IPS DF 6.9 (cell line): Measurements from ENCODE around the gene PRKAR1B.

Source experiments
- DNase-seq: peaks from one replicate; pipeline ENCODE4 v3.0.0-alpha.2; 2013; ENCODE audit warnings: low read depth, low spot score
- H3K27ac ChIP-seq: one replicate; pipeline ENCODE4 v1.5.1; 2013; ENCODE audit warnings: low read length, control low read depth
- H3K27me3 ChIP-seq: 2 replicates; pipeline ENCODE4 v1.6.1; 2013; ENCODE audit warnings: mild to moderate bottlenecking, low read length; ENCODE audit not compliant: control insufficient read depth, insufficient read depth
- H3K36me3 ChIP-seq: 2 replicates; pipeline ENCODE4 v1.6.1; 2013; ENCODE audit warnings: low read length; ENCODE audit not compliant: control insufficient read depth, insufficient read depth
- H3K4me1 ChIP-seq: 2 replicates; pipeline ENCODE4 v1.6.1; 2013; ENCODE audit warnings: low read length; ENCODE audit not compliant: control insufficient read depth, insufficient read depth
- H3K4me3 ChIP-seq: 2 replicates; pipeline ENCODE4 v1.5.1; 2013; ENCODE audit warnings: mild to moderate bottlenecking, low read length
- H3K9me3 ChIP-seq: 2 replicates; pipeline ENCODE4 v1.6.1; 2013; ENCODE audit warnings: low read length, inconsistent platforms; ENCODE audit not compliant: control insufficient read depth, insufficient read depth
- WGBS: extraction: QIAGEN DNeasy Blood & Tissue Kit; methylation state at CpG from one replicate; pipeline ENCODE4 v1.1.7; 2013; ENCODE audit warnings: mixed read lengths, missing lambda C conversion rate; ENCODE audit not compliant: insufficient read length, insufficient coverage; 5-methylcytosine and 5-hydroxymethylcytosine counted together

Gene PRKAR1B

DNA sequence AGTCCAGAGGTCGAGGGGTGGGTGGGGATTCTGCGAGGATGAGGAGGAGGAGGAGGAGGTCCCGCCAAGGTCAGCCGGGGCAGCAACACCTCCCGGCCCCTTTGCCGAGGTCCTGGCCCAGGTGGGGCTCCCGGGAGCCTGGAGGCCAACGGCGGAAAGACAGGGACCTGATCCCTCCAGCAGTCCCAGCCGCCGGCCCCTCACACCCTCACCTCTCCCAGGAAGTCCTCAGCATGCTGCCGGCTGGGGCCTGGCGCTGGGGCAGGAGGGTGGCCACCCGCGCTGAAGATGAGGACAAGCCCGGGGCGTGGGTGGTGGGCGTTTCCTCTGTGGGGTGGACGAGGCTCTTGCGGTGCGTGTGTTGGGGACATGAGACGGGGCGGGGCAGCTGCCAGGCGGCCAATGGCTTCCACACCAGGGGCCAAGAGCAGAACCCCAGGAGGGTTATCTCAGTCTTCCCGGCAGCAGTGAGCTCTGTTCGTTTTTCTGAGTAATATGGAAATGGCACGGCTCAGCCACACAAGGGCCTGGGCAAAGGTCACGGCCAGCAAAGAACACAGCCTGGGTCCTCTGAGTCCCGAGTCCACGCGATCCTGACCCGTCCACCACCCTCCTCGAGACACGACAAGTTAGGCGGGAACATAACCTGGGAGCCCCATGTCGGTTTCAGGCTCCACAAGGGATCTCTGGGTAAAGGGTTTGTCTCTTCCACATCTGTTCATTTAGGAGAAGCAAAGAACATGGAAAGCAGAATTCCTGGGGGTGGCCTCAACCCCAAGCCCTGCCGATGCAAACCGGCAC lies 124.5 kb downstream of the PRKAR1B start:
- Histone ChIP-seq H3K27me3 (no peaks in the 10 kb centered on the region), H3K9me3 (no peaks in the 10 kb centered on the region), H3K4me3 (no peak overlapping the region), H3K4me1 (no peaks in the 10 kb centered on the region; the same call in 1 of the 2 replicates), H3K27ac (no peak overlapping the region), H3K36me3 (no peaks in the 10 kb centered on the region; the same call in 1 of the 2 replicates)
- no CpG with 5 or more reads among the region's 38 CpGs for WGBS
- DNase-seq = no peak

DNA sequence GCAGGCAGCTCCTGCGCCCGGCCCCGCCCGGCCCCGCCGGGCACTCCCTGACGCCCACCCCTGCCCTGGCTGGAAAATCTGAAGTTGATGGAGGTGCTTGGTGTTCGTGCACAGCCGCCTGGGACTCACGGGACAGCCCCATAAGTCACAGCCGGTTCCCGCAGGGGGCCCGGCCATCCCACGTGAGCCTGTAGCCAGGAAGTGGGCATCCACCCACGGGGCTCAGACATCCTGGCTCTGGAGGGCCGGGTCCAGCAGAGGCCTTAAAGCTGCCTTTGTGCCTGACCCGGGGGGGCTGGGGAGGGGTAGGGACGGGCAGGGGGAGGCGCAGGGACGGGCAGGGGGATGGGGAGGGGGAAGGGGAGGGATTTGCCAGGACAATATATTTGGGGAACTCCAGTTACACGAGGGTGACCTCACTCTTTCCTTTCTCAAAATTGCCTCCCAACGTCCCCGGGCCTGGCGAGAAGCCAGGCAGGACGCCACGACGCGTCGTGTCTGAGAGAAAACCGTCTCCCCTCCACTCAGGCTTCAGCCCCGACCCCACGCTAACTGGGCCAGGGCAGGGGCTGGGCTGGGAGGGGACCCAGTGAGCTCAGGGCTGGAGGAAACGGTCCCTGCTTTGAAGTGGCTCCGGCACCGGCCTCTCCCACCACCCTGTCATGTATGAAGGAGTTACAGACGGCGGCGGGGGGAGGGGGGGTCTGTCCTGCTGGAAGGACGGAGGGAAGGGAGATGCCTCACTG lies 125.3 kb downstream of the PRKAR1B start:
- Histone ChIP-seq H3K9me3 (no peaks in the 10 kb centered on the region), H3K27me3 (no peaks in the 10 kb centered on the region), H3K4me1 (no peaks in the 10 kb centered on the region; the same call in 1 of the 2 replicates), H3K4me3 (no peak overlapping the region), H3K36me3 (no peaks in the 10 kb centered on the region; the same call in 1 of the 2 replicates), H3K27ac (no peak overlapping the region)
- no peak for DNase-seq
- WGBS = no CpG with 5 or more reads among the region's 39 CpGs

DNA sequence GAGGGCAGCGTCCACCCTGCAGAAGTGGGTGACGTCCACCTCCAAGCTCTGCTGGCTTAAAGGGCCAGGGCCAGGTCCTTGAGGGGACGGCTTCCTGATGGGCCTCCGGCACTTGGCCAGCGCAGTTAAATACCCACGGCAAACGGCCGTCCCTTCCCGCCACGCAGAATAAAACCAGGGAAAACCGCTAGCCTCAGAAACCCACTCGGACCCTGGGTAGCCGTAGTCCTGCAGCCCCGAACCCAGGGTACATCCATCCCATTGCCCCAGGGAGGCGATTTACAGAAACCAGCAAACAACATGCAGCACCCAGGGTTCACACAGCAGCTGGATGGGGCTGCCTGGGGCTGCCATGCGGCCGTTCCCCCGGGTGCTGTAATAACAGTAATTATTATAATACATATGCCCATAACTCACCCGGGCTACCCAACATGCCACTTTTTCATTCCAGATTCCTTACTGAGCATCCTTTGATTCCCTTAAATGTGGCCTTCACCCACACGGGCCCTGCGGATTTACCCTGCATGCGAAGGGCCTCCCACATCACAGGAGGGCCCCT lies 126.0 kb downstream of the PRKAR1B start:
- Histone ChIP-seq H3K27me3 (no peaks in the 10 kb centered on the region), H3K9me3 (no peaks in the 10 kb centered on the region), H3K36me3 (peaks cover 3% of the 10 kb centered on the region; the same call in 1 of the 2 replicates), H3K4me1 (no peaks in the 10 kb centered on the region; the same call in 1 of the 2 replicates), H3K4me3 (no peak overlapping the region), H3K27ac (no peak overlapping the region)
- no CpG with 5 or more reads among the region's 22 CpGs for WGBS
- DNase-seq = no peak

DNA sequence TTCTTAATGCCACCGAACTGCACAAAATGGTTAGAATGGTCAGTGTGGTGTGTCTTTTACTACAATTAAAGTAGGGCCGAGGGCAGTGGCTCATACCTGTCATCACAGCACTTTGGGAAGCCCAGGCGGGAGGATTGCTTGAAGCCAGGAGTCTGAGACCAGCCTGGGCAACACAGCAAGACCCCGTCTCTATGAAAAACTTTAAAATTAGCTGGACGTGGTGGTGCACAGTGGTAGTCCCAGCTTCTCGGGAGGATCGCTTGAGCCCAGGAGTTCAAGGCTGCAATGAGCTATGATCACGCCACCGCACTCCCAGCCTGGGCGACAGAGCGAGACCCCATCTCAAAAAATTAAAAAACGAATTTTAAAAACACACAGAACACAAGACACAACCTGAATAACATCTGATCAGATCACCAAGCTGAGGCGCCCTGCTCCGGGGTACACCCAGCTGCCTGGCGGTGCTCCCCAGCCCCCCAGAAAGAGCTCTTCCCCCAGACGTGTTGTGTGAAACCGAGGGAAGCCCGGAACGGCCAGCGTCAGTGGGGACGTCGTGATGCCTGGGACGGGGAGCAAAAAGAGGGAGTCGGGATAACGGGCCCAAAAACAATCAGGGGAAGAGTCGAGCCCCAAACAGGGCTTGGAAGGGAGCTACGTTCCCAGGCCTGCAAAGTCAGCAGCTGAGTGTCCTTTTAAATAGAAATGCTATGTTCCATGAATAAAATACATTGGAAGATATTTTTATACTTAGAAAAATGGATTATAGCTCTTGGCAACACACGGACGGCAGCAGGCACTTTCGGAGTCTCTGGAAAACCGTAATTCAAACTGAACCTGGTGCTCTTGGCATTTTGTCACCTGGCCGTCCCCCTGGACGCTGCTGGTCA lies 126.7 kb downstream of the PRKAR1B start:
- Histone ChIP-seq H3K9me3 (no peaks in the 10 kb centered on the region), H3K4me3 (no peak overlapping the region), H3K27me3 (no peaks in the 10 kb centered on the region), H3K27ac (no peak overlapping the region), H3K4me1 (no peaks in the 10 kb centered on the region; the same call in 1 of the 2 replicates), H3K36me3 (peaks cover 10% of the 10 kb centered on the region)
- no CpG with 5 or more reads among the region's 33 CpGs for WGBS
- DNase-seq = no peak

DNA sequence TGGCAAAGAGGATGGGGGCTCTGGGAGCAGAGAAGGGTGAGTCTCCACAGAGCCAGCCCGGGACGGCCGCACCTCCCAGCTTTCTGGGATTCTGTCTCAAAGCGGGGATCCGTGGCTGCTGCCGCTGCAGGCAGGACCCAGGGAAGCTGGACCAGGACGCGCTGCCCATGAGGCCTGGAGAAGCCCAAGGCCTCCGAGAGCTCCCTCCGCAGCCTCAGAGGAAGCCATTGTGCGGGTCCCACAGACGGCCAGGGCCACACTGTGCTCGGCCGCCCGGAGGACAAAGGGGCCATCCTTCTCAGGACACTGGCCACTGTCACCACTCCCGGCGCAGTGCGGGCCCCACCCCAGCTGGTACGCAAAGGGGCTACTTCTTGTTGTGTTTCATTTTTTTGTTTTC lies 128.2 kb downstream of the PRKAR1B start:
- DNase-seq = no peak
- H3K27ac ChIP-seq = no peak overlapping the region
- H3K4me1 ChIP-seq = no peaks in the 10 kb centered on the region; the same call in 1 of the 2 replicates
- H3K9me3 ChIP-seq = no peaks in the 10 kb centered on the region
- no CpG with 5 or more reads among the region's 19 CpGs for WGBS
- no peaks in the 10 kb centered on the region for H3K27me3 ChIP-seq
- no peak overlapping the region for H3K4me3 ChIP-seq
- H3K36me3 ChIP-seq = peaks cover 12% of the 10 kb centered on the region

DNA sequence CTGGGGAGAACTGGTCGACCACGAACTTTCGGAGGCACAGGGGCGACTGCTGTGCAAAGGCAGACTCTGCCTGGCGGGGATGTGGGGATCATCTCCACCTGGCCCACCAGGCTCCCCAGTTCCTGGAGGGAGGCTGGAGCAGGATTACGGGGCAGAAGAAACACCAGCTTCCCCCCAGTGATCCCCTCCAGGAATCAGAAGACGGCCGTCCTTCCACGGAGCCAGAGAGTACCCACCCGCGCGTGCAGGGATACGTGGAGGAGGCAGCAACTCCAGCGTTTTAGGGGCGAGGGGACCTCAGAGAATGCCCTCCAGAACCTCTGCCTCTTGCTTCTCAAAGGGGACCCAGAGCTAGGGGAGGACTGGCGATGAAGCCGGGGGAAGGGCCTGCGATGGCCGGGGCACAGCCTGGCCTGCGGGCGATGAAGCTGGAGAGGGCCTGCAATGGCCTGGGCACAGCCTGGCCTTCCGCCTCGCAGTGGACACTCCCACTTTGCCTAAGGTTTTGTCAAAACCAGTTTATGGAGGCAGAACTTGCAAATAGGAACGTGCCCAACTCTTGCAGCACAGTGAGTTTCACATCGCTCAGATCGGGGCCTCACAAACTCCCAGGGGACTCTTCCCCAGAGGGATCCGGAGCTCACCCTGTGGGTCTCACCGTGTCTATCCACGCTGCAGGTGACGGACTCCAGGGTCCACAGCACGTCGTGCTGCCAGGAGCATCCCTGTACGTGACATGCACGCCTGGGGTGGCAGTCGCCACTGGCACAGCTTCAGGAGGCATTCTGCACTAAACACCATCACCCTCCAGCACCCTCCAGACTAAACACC lies 129.5 kb downstream of the PRKAR1B start:
- Histone ChIP-seq H3K9me3 (no peaks in the 10 kb centered on the region), H3K4me1 (no peaks in the 10 kb centered on the region; the same call in 1 of the 2 replicates), H3K36me3 (peaks cover 12% of the 10 kb centered on the region), H3K4me3 (no peak overlapping the region), H3K27ac (no peak overlapping the region), H3K27me3 (no peaks in the 10 kb centered on the region)
- WGBS = no CpG with 5 or more reads among the region's 35 CpGs
- no peak for DNase-seq

DNA sequence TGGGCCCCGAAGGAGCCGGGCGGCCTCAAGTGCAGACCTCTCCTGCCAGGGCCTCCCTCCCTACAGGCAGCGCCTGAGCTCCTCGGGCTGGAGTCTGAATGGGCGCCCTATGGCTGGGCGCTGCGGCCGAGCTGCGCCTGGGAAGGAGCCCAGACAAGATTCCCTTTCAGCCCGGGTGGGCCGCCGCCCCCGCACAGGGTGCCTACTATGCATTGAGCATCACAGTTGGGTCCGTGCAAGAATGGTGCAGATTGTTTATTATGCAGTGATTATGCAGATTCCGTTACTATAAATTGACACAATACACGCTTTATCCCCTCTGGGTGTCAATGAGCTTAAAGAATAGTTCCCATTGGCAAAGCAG lies 130.3 kb downstream of the PRKAR1B start:
- no peaks in the 10 kb centered on the region for H3K9me3 ChIP-seq
- H3K27ac ChIP-seq = no peak overlapping the region
- H3K36me3 ChIP-seq = peaks cover 12% of the 10 kb centered on the region
- no CpG with 5 or more reads among the region's 17 CpGs for WGBS
- H3K4me3 ChIP-seq = no peak overlapping the region
- H3K27me3 ChIP-seq = no peaks in the 10 kb centered on the region
- no peak for DNase-seq
- no peaks in the 10 kb centered on the region for H3K4me1 ChIP-seq

DNA sequence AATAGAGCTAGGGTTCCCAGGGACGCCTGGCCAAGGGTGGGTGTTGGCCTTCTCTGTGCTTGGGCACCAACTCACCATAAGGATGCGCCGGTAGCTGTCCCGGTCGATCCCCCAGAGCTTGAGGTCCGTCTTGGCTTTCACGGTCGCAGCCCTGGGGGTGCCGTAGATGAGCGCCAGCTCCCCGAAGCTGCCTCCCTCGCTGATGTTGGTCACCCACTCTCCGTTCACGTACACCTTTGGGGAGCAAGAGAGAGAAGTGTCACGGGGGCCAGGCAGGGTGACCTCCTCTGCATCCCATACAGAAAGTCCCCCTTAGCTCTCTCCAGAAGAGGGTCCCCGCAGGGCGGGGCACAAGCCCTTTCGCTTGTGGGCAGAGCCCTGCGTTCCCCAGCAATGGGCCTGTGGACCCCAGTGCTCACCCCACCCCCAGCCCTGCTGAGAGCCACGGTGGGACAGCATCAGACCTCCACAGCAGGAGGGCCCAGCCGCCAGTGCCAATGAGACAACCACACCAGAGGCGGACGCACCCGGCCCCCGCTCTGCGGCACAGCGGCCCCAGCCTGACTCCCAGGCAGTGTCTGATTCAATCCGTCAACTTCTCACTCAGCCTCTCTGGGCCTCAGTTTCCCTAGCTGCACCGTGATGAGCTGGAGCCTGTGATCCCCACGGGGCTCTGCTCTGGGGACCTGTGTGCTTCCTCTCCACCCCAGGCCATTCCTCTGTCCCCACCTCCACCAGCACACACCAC lies 130.8 kb downstream of the PRKAR1B start:
- no CpG with 5 or more reads among the region's 30 CpGs for WGBS
- Histone ChIP-seq H3K4me3 (no peak overlapping the region), H3K27ac (no peak overlapping the region), H3K4me1 (no peaks in the 10 kb centered on the region), H3K27me3 (no peaks in the 10 kb centered on the region), H3K36me3 (peaks cover 12% of the 10 kb centered on the region), H3K9me3 (no peaks in the 10 kb centered on the region)
- no peak for DNase-seq

DNA sequence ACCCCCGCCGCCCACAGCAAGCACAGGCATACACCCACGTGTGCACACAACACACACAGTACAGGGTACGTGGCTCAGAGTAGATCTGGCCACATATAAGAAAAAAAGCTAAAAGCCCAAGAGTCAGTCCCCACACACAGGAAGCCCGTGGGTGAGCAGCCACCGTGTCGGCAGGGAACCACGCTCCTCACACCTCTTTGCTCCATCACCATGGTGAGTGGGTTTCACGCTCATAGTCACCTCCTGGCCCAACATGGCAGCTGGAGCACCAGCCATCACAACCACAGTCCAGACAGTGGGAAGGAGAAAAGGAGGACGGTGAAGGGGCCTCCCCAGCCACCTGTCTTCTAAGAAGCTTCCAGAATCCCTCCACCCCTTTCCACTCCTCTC lies 131.5 kb downstream of the PRKAR1B start:
- DNase-seq = no peak
- Histone ChIP-seq H3K4me1 (no peaks in the 10 kb centered on the region), H3K27ac (no peak overlapping the region), H3K27me3 (no peaks in the 10 kb centered on the region), H3K4me3 (no peak overlapping the region), H3K9me3 (no peaks in the 10 kb centered on the region), H3K36me3 (peaks cover 12% of the 10 kb centered on the region)
- WGBS = no CpG with 5 or more reads among the region's 10 CpGs
